ENCODE results near the gene PROX2. TPM values are rescaled to one million over a fixed set of nuclear protein-coding genes. Genes with fewer than 3 reads are reported as not detected.

The PROX2 gene
- total RNA-seq, 1 donor from 2014 or later, result not detected

DNA sequence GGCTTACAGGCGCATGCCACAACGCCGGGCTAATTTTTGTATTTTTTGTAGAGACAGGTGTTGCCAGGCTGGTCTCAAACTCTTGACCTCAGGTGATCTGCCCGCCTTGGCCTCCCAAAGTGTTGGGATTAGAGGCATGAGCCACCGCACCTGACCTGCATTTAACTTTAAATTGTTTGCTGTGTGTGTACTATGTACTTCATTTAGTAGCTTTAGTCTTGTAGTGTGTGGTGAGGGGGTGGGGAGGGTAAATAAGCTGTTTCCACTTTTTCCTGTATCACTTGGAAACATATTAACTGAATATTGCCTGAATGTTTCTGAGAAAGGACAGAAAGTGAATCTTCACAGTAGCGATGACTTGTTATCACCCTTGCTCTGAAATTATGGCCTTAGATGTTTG, 14.3 kb upstream of the PROX2 start:
- no peak for TF ChIP-seq CTCF (IDR thresholded peaks at IDR 0.05; ENCODE audit: insufficient read depth, low read length, poor library complexity, severe bottlenecking)
- peaks cover 3% of the 10 kb centered on the region for H3K36me3 ChIP-seq (ENCODE audit: control insufficient read depth, insufficient read depth, low read length)
- H3K4me3 ChIP-seq (ENCODE audit: low read depth, low read length), result no peak overlapping the region
- H3K27me3 ChIP-seq (ENCODE audit: control insufficient read depth, insufficient read depth, low read length), result no peaks in the 10 kb centered on the region
- no peak for DNase-seq (ENCODE audit: low read depth)

- peaks cover 3% of the 10 kb centered on the region for H3K36me3 ChIP-seq (ENCODE audit: control insufficient read depth, insufficient read depth, low read length)
- no peak for TF ChIP-seq CTCF (IDR thresholded peaks at IDR 0.05; ENCODE audit: insufficient read depth, low read length, poor library complexity, severe bottlenecking)
- no peak overlapping the region for H3K4me3 ChIP-seq (ENCODE audit: low read depth, low read length)
- DNase-seq (ENCODE audit: low read depth), result no peak
- no peaks in the 10 kb centered on the region for H3K27me3 ChIP-seq (ENCODE audit: control insufficient read depth, insufficient read depth, low read length)
These were observed 12.5 kb upstream of the PROX2 start for GRCh38 chr14:74888164-74889158.

DNA sequence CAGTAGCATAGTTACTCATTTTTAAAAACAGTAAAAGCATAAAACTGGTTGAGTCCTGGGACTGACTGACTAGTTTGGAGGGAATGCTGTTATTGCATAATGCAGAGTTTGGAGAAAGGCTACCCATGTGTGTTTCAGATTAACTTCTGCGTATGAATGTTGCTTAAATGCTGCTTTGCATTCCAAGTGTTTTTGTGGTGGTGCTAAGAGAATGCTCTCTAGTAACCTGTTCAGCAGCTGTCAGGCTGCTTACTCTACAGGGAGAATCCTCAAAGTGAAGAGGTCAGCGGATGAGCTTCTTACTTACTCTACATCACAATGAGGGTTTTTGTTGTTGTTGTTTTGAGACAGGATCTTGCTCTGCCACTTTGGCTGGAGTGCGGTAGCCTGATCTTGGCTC, 10.1 kb upstream of the PROX2 start:
- peaks cover 1% of the 10 kb centered on the region for H3K36me3 ChIP-seq (ENCODE audit: control insufficient read depth, insufficient read depth, low read length)
- TF ChIP-seq CTCF (IDR thresholded peaks at IDR 0.05; ENCODE audit: insufficient read depth, low read length, poor library complexity, severe bottlenecking), result no peak
- no peaks in the 10 kb centered on the region for H3K27me3 ChIP-seq (ENCODE audit: control insufficient read depth, insufficient read depth, low read length)
- DNase-seq (ENCODE audit: low read depth), result no peak
- no peak overlapping the region for H3K4me3 ChIP-seq (ENCODE audit: low read depth, low read length)

DNA sequence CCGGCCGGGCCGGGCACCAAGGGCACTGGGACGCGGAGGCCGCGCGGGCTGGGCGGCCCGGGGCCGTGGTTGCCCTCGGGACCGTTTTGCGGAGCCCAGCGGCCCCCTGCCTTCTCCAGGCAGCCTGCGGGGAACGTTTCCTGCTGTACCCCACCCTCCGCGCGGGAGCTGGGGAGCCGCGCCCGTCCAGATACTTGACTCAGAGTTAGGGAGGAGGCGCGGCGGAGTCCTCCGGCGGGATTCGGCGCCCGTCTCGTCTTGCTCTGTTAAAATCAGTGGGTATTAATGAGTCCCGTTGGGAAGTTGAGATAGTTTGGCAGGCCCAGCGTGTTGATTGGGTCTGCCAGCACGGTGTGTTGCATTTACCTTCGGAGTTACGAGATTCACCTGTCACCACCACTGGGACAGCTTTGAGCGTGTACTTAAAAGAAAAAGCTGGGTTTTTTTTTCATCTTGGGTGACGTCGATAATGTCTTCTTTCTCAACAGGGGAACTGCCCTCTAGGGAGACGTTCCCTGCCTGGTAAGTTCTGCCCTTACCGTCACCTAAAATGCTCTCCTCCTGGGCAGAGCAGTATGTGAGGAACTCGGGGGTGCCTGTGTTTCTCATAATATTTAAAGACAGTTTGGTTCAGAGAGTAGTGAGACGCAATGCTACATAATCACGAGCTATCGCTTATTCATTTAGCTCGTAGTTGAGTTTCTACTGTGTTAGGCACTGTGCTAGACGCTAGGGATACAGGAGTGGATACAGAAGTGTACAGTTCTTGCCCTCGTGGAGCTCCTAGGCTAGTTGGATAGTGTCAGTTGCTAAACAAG, 6.4 kb upstream of the PROX2 start:
- DNase-seq (ENCODE audit: low read depth), result no peak
- no peak for TF ChIP-seq CTCF (IDR thresholded peaks at IDR 0.05; ENCODE audit: insufficient read depth, low read length, poor library complexity, severe bottlenecking)
- Histone ChIP-seq H3K36me3 (ENCODE audit: control insufficient read depth, insufficient read depth, low read length) (peaks cover 1% of the 10 kb centered on the region), H3K27me3 (ENCODE audit: control insufficient read depth, insufficient read depth, low read length) (no peaks in the 10 kb centered on the region), H3K4me3 (ENCODE audit: low read depth, low read length) (peak overlapping the region; percentile 74)

DNA sequence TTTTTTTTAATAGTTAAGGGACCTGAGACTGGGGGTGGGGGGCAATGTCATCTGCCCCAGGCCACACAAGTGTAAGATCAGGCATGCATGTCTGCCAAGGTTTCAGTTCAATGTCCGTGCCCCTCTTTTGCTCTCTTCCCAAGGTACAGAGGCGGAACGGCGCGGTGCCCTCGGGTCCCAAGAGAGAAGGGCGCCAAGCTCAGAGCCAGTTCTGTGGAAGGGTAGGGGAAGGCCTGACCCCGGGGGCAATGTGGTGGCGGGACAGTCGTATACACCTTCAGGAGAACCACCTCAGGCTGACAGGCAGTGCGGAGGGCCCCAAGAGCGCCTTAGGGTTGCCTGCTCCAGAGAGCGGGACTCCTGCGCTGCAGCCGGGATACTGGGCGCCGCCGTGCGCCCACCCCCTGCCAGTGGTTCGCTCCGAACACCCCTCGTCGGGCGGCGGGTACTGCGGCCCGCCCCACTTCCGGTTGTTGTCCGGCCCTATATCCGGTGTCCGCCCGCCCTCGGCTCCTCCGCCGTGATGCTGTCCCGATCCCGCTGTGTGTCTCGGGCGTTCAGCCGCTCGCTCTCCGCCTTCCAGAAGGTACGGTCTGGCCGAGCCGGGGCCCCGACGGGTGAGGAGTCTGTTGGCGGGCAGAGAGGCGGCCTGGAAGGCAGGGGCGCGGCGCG, 5.6 kb upstream of the PROX2 start, which contains the start of gene DLST:
DLST (plus strand) TSS at position 486 of the 672 bp plus-strand sequence; CDS start at position 524, 38 bp downstream.
- Histone ChIP-seq H3K4me3 (ENCODE audit: low read depth, low read length) (peak within 1 kb of the TSS; percentile 74), H3K27me3 (ENCODE audit: control insufficient read depth, insufficient read depth, low read length) (no peaks in the 10 kb centered on the region), H3K36me3 (ENCODE audit: control insufficient read depth, insufficient read depth, low read length) (peaks cover 1% of the 10 kb centered on the region)
- no peak for TF ChIP-seq CTCF (IDR thresholded peaks at IDR 0.05; ENCODE audit: insufficient read depth, low read length, poor library complexity, severe bottlenecking)
- DNase-seq (ENCODE audit: low read depth), result no peak
